Inferior parietal cortex (tissue), 1 donor: Measurements from ENCODE around the gene CYB561D2.

Experiments
- DNase-seq: peaks from one replicate; pipeline ENCODE4 v3.0.0-alpha.2; 2016; ENCODE audit errors: extremely low spot score

The CYB561D2 gene

GRCh38 chr3:50365080-50365841 is 14.6 kb downstream of the CYB561D2 start:
- DNase-seq, result peak; percentile 30

- no peak for DNase-seq
These were observed 15.2 kb downstream of the CYB561D2 start for GRCh38 chr3:50365842-50366220.

GRCh38 chr3:50369012-50369670 is 18.5 kb downstream of the CYB561D2 start:
- no peak for DNase-seq

GRCh38 chr3:50370594-50370993 is 19.9 kb downstream of the CYB561D2 start:
- peak; percentile 59 for DNase-seq

- no peak for DNase-seq
These were observed 20.5 kb downstream of the CYB561D2 start for GRCh38 chr3:50371133-50371685.

- no peak for DNase-seq
These were observed 21.7 kb downstream of the CYB561D2 start for GRCh38 chr3:50372349-50372748.

- DNase-seq, result no peak
These were observed 22.7 kb downstream of the CYB561D2 start for GRCh38 chr3:50373146-50374051.

GRCh38 chr3:50374363-50375257 is 23.9 kb downstream of the CYB561D2 start:
- no peak for DNase-seq

- no peak for DNase-seq
These were observed 24.7 kb downstream of the CYB561D2 start for GRCh38 chr3:50375258-50375931.

- DNase-seq, result no peak
These were observed 27.4 kb downstream of the CYB561D2 start for GRCh38 chr3:50378024-50378423.

GRCh38 chr3:50378757-50379156 is 28.1 kb downstream of the CYB561D2 start:
- no peak for DNase-seq

- no peak for DNase-seq
These were observed 29.9 kb downstream of the CYB561D2 start for GRCh38 chr3:50380405-50381085.

GRCh38 chr3:50381383-50381782 is 30.7 kb downstream of the CYB561D2 start:
- DNase-seq, result no peak

- DNase-seq, result no peak
These were observed 32.1 kb downstream of the CYB561D2 start for GRCh38 chr3:50382722-50383121.

- DNase-seq, result no peak
These were observed 33.1 kb downstream of the CYB561D2 start for GRCh38 chr3:50383750-50384149.

GRCh38 chr3:50385754-50386153 is 35.1 kb downstream of the CYB561D2 start:
- DNase-seq, result no peak

GRCh38 chr3:50388016-50388719 is 37.5 kb downstream of the CYB561D2 start:
- DNase-seq, result no peak

- DNase-seq, result no peak
These were observed 38.2 kb downstream of the CYB561D2 start for GRCh38 chr3:50388720-50389413.

- no peak for DNase-seq
These were observed 38.7 kb downstream of the CYB561D2 start for GRCh38 chr3:50389414-50389767.
